Tibial artery (tissue), 4 donors: ENCODE results near the gene TRIM13.

Experiments used
- DNase-seq, 2 donors: peaks; one replicate each; pipeline ENCODE4 v3.0.0-alpha.2; 2019
- H3K27ac ChIP-seq, 2 donors: fragments of 200-600 bp; sonication (generic) in 1 of 2; 1 replicate in 1 of 2; 2 replicates in 1 of 2; pipeline ENCODE4 v1.5.1; 2018 to 2019; ENCODE audit warnings: mild to moderate bottlenecking in 1 of 2
- H3K27me3 ChIP-seq, 2 donors: fragments of 200-600 bp; sonication (generic) in 1 of 2; one replicate each; pipeline versions ENCODE4 v1.5.1 to v1.6.0; 2016 to 2019
- H3K36me3 ChIP-seq, 3 donors: fragments of 200-600 bp; sonication (generic) in 2 of 3; one replicate each; pipeline ENCODE4 v1.5.1; 2016 to 2019; ENCODE audit warnings: mild to moderate bottlenecking in 2 of 3
- H3K4me1 ChIP-seq, 4 donors: fragments of 200-600 bp; sonication (generic) in 2 of 4; 1 replicate in 3 of 4; 2 replicates in 1 of 4; pipeline ENCODE4 v1.5.1; 2016 to 2019
- H3K4me3 ChIP-seq, 2 donors: fragments of 200-600 bp; sonication (generic) in 1 of 2; 1 replicate in 1 of 2; 2 replicates in 1 of 2; pipeline ENCODE4 v1.5.1; 2018 to 2019; ENCODE audit warnings: mild to moderate bottlenecking in 2 of 2
- H3K9me3 ChIP-seq, 3 donors: fragments of 200-600 bp; sonication (generic) in 1 of 3; one replicate each; pipeline ENCODE4 v1.5.1; 2016 to 2019
- intact Hi-C: fragments of 100-400 bp; cut with DNase I; formaldehyde crosslinking; loops from one replicate; pipeline ENCODE4 v1.15.0; 2023; ENCODE audit warnings: low total_unique reads
- TF ChIP-seq, protein P1 (sequence below), 2 experiments: fragments of 200-600 bp in 1 of 2; fragments of 450-650 bp in 1 of 2; IDR thresholded peaks; one replicate each; pipeline ENCODE4 v1.5.1; 2017 to 2019; ENCODE audit warnings: antibody characterized with exemption in 2 of 2, mild to moderate bottlenecking in 1 of 2, moderate library complexity in 1 of 2

The TRIM13 gene

DNA sequence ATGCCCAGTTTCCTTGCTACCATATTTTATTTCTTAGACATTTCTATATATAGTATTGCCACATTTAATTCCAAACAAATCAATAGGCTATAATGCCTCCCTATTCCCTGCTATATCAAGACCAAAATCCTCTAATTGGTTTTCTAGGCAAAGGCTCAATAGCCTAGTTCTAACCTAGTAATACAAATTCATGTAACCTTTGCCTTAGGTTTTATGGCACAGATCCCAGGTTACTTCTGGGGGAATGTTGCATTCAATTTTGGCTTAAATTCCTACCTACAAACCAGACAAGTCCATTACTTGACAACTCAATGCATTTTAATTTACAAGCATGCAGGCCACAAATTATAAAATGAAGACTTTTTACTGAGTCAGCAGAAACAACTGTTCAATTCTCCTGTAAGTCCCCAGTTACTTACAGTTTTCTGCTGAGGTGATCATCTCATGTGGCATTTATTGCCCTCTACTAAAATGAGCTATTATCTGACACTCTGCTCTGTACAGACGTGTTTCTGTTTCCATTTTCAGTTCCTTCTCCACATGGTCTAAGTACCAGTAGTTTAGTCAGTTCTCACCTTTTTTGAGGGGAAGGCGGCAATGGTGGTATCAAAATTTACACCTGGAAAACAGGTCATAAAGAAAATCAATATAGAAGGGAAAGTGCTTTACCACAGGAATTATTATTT is 30.1 kb downstream of the TRIM13 start:
- H3K4me3 ChIP-seq = no peak overlapping the region
- intact Hi-C loops = no loop called here
- H3K9me3 ChIP-seq = no peaks in the 10 kb centered on the region
- H3K27me3 ChIP-seq = no peaks in the 10 kb centered on the region
- H3K36me3 ChIP-seq = peaks cover 7 to 17% (median 9%) of the 10 kb centered on the region in 3 donors
- no peak overlapping the region for H3K27ac ChIP-seq
- DNase-seq = no peak
- TF ChIP-seq, protein P1, sequence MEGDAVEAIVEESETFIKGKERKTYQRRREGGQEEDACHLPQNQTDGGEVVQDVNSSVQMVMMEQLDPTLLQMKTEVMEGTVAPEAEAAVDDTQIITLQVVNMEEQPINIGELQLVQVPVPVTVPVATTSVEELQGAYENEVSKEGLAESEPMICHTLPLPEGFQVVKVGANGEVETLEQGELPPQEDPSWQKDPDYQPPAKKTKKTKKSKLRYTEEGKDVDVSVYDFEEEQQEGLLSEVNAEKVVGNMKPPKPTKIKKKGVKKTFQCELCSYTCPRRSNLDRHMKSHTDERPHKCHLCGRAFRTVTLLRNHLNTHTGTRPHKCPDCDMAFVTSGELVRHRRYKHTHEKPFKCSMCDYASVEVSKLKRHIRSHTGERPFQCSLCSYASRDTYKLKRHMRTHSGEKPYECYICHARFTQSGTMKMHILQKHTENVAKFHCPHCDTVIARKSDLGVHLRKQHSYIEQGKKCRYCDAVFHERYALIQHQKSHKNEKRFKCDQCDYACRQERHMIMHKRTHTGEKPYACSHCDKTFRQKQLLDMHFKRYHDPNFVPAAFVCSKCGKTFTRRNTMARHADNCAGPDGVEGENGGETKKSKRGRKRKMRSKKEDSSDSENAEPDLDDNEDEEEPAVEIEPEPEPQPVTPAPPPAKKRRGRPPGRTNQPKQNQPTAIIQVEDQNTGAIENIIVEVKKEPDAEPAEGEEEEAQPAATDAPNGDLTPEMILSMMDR (IDR thresholded peaks at IDR 0.05) = no peak
- peaks cover 0 to 4% (median 0%) of the 10 kb centered on the region in 4 donors for H3K4me1 ChIP-seq

DNA sequence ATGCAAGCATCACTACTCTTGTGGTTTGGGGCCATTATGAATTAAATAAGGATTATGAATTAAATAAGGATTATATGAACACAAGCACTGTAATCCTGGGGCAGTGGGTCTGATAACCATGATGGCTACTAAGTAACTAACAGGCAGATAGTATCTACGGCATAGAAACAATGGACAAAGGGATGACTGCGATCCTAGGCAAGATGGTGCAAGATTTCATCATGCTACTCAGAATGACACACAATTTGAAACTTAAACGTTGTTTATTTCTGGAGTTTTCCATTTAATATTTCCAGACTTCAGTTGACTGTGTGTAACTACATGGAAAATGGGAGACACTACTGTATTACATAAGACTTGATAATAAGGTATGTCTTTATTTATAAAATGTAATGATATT is 33.5 kb downstream of the TRIM13 start:
- intact Hi-C loops = no loop called here
- TF ChIP-seq, protein P1 (IDR thresholded peaks at IDR 0.05) = no peak
- Histone ChIP-seq H3K36me3 (peaks cover 0 to 7% (median 0%) of the 10 kb centered on the region in 3 donors), H3K27ac (no peak overlapping the region), H3K27me3 (no peaks in the 10 kb centered on the region), H3K9me3 (no peaks in the 10 kb centered on the region), H3K4me3 (no peak overlapping the region), H3K4me1 (peaks cover 0 to 21% (median 2%) of the 10 kb centered on the region in 4 donors)
- DNase-seq = no peak

DNA sequence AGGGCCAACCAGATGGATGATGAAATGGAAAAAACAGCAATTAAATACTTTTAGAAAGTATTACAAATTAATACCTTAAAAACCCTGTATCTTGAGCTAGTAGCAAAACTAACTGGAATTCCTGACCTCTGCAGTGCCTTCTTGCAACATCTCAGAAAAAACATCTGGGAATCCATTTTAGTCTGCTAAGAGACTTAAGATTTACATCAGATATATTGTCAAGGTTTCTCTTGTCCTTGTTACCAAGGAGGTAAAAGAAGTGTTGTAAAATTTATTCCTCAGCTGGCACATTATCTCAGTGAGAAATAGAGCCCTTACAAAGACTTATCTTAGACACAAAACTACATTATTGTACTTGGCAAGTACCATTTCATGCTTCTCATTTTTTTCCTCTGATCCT is 36.9 kb downstream of the TRIM13 start:
- Histone ChIP-seq H3K27me3 (no peaks in the 10 kb centered on the region), H3K27ac (peak overlapping the region; percentile 24 to 37), H3K36me3 (no peaks in the 10 kb centered on the region), H3K9me3 (no peaks in the 10 kb centered on the region), H3K4me1 (peaks cover 0 to 17% (median 2%) of the 10 kb centered on the region in 4 donors), H3K4me3 (no peak overlapping the region)
- TF ChIP-seq, protein P1 (IDR thresholded peaks at IDR 0.05) = no peak
- no peak for DNase-seq
- intact Hi-C loops = no loop called here

DNA sequence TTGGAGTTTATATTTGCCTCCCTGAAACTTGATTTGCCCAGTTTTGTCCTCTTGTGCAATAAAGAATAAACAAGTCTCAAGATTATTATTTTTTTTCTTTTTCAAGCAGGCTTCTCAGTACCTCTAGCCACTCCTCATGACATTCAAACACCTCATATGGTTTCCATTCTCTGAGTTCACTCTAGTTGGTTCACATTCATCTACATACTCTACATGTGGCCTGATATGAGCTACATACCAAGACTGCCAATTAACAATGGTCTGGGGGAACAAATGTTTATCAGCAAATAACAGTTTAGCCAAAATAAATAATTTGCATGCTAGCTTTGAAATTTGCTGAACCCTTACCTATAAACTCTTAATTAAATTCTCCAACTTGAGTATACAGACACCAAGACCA is 40.9 kb downstream of the TRIM13 start:
- no peak overlapping the region for H3K27ac ChIP-seq
- no peaks in the 10 kb centered on the region for H3K9me3 ChIP-seq
- TF ChIP-seq, protein P1 (IDR thresholded peaks at IDR 0.05) = no peak
- no peaks in the 10 kb centered on the region for H3K27me3 ChIP-seq
- H3K4me1 ChIP-seq = peaks cover 0 to 16% (median 2%) of the 10 kb centered on the region in 4 donors
- intact Hi-C loops = no loop called here
- no peak overlapping the region for H3K4me3 ChIP-seq
- DNase-seq = no peak
- peaks cover 0 to 7% (median 4%) of the 10 kb centered on the region in 3 donors for H3K36me3 ChIP-seq

DNA sequence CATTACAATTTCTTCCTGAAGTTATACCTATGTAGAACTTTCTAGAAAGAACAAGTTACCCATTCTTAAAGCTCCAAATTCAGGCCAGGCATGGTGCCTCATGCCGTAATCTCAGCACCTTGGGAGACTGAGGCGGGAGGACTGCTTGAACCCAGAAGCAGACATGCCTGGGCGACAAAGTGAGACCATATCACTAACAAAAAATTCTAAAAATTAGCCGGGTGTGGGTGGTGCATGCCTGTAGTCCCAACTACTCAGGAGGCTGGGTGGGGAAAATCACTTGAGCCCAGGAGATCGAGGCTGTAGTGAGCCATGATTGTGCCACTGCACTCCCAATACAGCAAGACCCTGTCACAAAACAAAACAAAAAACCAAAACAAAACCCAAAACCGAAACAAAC is 41.4 kb downstream of the TRIM13 start:
- TF ChIP-seq, protein P1 (IDR thresholded peaks at IDR 0.05) = no peak
- H3K27ac ChIP-seq = no peak overlapping the region
- H3K9me3 ChIP-seq = no peaks in the 10 kb centered on the region
- intact Hi-C loops = no loop called here
- peaks cover 0 to 7% (median 7%) of the 10 kb centered on the region in 3 donors for H3K36me3 ChIP-seq
- no peak for DNase-seq
- H3K4me3 ChIP-seq = no peak overlapping the region
- peaks cover 0 to 11% (median 2%) of the 10 kb centered on the region in 4 donors for H3K4me1 ChIP-seq
- H3K27me3 ChIP-seq = no peaks in the 10 kb centered on the region
